Panc1 (cell line): ENCODE data around the gene SLC25A39.
"Not testable (repeated sequence)": the region's sequence is repeated elsewhere in the genome, so short reads cannot be mapped to it uniquely, and the experiment has no call there.

Experiments
- POLR2AphosphoS5 ChIP-seq: IDR thresholded peaks from 2 replicates; pipeline ENCODE4 v1.6.1; 2012; ENCODE audit warnings: mild to moderate bottlenecking, low read depth, low read length, moderate library complexity
- TF ChIP-seq, protein P1 (sequence below): fragments of 450-650 bp; IDR thresholded peaks from 2 replicates; pipeline ENCODE4 v1.5.1; 2017; ENCODE audit warnings: mild to moderate bottlenecking

DNA sequence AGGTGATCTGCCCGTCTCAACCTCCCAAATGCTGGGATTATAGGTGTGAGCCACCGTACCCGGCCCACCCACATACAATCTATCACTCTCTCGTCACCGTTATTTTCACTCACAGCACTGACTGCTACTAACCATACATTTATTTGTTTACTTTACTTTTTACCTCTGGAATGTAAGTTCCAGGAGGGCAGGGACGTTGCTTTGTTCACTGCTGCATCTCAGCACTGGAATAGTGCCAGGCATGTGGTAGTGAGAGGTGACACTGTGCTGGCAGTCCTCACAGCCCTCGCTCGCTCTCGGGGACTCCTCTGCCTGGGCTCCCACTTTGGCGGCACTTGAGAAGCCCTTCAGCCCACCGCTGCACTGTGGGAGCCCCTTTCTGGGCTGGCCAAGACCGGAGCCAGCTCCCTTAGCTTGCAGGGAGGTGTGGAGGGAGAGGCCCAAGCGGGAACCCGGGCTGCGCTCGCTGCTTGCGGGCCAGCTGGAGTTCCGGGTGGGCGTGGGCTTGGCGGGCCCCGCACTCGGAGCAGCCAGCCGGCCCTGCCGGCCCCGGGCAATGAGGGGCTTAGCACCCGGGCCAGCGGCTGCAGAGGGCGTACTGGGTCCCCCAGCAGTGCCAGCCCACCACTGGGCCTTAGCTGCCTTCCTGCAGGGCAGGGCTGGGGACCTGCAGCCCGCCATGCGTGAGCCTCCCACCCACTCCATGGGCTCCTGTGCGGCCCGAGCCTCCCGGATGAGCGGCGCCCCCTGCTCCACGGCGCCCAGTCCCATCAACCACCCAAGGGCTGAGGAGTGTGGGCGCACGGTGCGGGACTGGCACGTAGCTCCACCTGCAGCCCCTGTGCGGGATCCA, 44.0 kb upstream of the SLC25A39 start:
- TF ChIP-seq, protein P1, sequence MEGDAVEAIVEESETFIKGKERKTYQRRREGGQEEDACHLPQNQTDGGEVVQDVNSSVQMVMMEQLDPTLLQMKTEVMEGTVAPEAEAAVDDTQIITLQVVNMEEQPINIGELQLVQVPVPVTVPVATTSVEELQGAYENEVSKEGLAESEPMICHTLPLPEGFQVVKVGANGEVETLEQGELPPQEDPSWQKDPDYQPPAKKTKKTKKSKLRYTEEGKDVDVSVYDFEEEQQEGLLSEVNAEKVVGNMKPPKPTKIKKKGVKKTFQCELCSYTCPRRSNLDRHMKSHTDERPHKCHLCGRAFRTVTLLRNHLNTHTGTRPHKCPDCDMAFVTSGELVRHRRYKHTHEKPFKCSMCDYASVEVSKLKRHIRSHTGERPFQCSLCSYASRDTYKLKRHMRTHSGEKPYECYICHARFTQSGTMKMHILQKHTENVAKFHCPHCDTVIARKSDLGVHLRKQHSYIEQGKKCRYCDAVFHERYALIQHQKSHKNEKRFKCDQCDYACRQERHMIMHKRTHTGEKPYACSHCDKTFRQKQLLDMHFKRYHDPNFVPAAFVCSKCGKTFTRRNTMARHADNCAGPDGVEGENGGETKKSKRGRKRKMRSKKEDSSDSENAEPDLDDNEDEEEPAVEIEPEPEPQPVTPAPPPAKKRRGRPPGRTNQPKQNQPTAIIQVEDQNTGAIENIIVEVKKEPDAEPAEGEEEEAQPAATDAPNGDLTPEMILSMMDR, result not testable (repeated sequence)
- TF ChIP-seq POLR2AphosphoS5, result not testable (repeated sequence)
